Measurements from ENCODE around the gene LDB3. TPM values are rescaled to one million over a fixed set of nuclear protein-coding genes. Genes with fewer than 3 reads are reported as not detected.

LDB3 gene
- polyA plus RNA-seq, 2 of the 4 experiments (the other 2 are of a cell fraction), result 0.13 TPM

GRCh38 chr10:86652361-86653202, 15.7 kb upstream of the LDB3 start (continued):
- TF ChIP-seq, protein P1, sequence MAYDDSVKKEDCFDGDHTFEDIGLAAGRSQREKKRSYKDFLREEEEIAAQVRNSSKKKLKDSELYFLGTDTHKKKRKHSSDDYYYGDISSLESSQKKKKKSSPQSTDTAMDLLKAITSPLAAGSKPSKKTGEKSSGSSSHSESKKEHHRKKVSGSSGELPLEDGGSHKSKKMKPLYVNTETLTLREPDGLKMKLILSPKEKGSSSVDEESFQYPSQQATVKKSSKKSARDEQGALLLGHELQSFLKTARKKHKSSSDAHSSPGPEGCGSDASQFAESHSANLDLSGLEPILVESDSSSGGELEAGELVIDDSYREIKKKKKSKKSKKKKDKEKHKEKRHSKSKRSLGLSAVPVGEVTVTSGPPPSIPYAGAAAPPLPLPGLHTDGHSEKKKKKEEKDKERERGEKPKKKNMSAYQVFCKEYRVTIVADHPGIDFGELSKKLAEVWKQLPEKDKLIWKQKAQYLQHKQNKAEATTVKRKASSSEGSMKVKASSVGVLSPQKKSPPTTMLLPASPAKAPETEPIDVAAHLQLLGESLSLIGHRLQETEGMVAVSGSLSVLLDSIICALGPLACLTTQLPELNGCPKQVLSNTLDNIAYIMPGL (CRISPR knock-in tag; IDR thresholded peaks at IDR 0.05; ENCODE audit: borderline replicate concordance), result no peak
- TF ChIP-seq EHMT2 (IDR thresholded peaks at IDR 0.05; ENCODE audit: low read depth) (no peak), RCOR1 (IDR thresholded peaks at IDR 0.05; ENCODE audit: low read depth, low read length) (no peak), HOXA7 (CRISPR knock-in tag; IDR thresholded peaks at IDR 0.05) (no peak)

DNA sequence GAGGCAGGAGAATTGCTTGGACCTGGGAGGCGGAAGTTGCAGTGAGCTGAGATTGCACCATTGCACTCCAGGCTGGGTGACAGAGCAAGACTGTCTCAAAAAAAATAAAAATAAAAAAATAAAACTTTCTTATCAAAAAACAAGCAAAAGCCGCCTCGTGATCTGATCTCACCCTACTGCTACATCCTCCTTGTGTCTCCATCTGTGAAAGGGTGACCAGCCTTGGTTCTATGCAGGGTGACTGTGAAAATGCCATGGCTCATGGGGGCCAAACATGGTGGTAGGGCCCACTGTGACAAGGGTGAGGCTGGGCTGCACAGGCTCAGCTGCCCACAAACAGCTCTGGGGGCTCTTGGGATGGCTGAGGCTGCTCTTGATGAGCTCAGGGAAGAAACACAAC, 14.9 kb upstream of the LDB3 start:
- DNase-seq (ENCODE audit: low read depth in 1 of 2, low spot score in 1 of 2), result no peak
- POLR2A ChIA-PET, result no interaction called here
- Histone ChIP-seq H3K4me2 (no peak overlapping the region), H3K4me3 (no peak overlapping the region), H3K4me1 (peaks cover 16% of the 10 kb centered on the region), H3K27ac (no peak overlapping the region), H3K9me3 (no peaks in the 10 kb centered on the region)
- TF ChIP-seq NPAS2 (CRISPR knock-in tag; IDR thresholded peaks at IDR 0.05; ENCODE audit: borderline replicate concordance) (no peak), CBX8 (IDR thresholded peaks at IDR 0.05) (no peak), RCOR1 (IDR thresholded peaks at IDR 0.05; ENCODE audit: low read depth, low read length) (no peak), SREBF2 (IDR thresholded peaks at IDR 0.05) (no peak), MAZ (IDR thresholded peaks at IDR 0.05; ENCODE audit: borderline replicate concordance, low read depth, low read length) (no peak), FOXS1 (CRISPR knock-in tag; IDR thresholded peaks at IDR 0.05) (no peak), POLR2AphosphoS2 (conservative IDR thresholded peaks at IDR 0.05; ENCODE audit: low read length) (no peak), MAX (IDR thresholded peaks at IDR 0.05) (no peak), NFE2L2 (conservative IDR thresholded peaks at IDR 0.05; ENCODE audit: low read length) (no peak), EHF (CRISPR knock-in tag; IDR thresholded peaks at IDR 0.05) (no peak), ATOH8 (CRISPR knock-in tag; IDR thresholded peaks at IDR 0.05; ENCODE audit: low read depth) (no peak)
- TF ChIP-seq, protein P2, sequence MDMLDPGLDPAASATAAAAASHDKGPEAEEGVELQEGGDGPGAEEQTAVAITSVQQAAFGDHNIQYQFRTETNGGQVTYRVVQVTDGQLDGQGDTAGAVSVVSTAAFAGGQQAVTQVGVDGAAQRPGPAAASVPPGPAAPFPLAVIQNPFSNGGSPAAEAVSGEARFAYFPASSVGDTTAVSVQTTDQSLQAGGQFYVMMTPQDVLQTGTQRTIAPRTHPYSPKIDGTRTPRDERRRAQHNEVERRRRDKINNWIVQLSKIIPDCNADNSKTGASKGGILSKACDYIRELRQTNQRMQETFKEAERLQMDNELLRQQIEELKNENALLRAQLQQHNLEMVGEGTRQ (IDR thresholded peaks at IDR 0.05), result no peak
- TF ChIP-seq, protein P1 (CRISPR knock-in tag; IDR thresholded peaks at IDR 0.05; ENCODE audit: borderline replicate concordance), result no peak
- CTCF ChIA-PET, result interaction anchor here (1.1 kb wide), 1 partner anchor 34 kb away, joined by 3 read pairs; no protein-coding TSS in a partner anchor
- no peak for ATAC-seq
- no peak for FAIRE-seq
- 91% methylated on average over 3 of the region's 3 CpGs for WGBS (ENCODE audit: missing lambda C conversion rate)

DNA sequence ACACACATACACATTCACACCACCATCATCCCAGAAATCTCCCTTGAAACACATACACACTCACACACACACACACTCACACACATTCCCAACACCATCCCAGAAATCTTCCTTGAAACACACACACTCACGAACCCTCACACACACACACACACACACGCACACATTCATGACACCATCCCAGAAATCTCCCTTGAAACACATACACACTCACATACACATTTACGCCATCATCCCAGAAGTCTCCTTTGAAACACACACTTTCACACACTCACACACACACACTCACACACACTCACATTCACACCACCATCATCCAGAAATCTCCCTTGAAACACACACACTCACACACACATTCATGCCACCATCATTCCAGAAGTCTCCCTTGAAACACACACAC, 14.3 kb upstream of the LDB3 start:
- ChIA-PET CTCF (interaction anchor here (1.0 to 3.5 kb wide), 3 partner anchors 9 to 33 kb away, joined by 3 to 10 read pairs (median 3); no protein-coding TSS in a partner anchor), POLR2A (interaction anchor here (1.5 kb wide), 1 partner anchor 9 kb away, joined by 3 read pairs; no protein-coding TSS in a partner anchor)
- Histone ChIP-seq H3K9me3 (no peaks in the 10 kb centered on the region), H3K4me3 (no peak overlapping the region), H3K27ac (no peak overlapping the region), H3K4me2 (no peak overlapping the region), H3K4me1 (peaks cover 10% of the 10 kb centered on the region)
- 75% methylated on average over 3 of the region's 3 CpGs for WGBS (ENCODE audit: missing lambda C conversion rate)
- ATAC-seq (no peak), FAIRE-seq (no peak), DNase-seq (ENCODE audit: low read depth in 1 of 2, low spot score in 1 of 2) (no peak)
- TF ChIP-seq TP53 (CRISPR knock-in tag; IDR thresholded peaks at IDR 0.05) (no peak), MAFK (IDR thresholded peaks at IDR 0.05; ENCODE audit: partially characterized antibody) (no peak), EHF (CRISPR knock-in tag; IDR thresholded peaks at IDR 0.05) (no peak), POLR2AphosphoS2 (conservative IDR thresholded peaks at IDR 0.05; ENCODE audit: low read length) (no peak), CHD2 (IDR thresholded peaks at IDR 0.05; ENCODE audit: low read length, partially characterized antibody) (no peak), MYC (IDR thresholded peaks at IDR 0.05; ENCODE audit: borderline replicate concordance, low read length) (no peak), ZNF302 (CRISPR knock-in tag; IDR thresholded peaks at IDR 0.05) (no peak), HOXB13 (CRISPR knock-in tag; IDR thresholded peaks at IDR 0.05; ENCODE audit: low read depth) (no peak), JUNB (IDR thresholded peaks at IDR 0.05) (no peak), ZC3H11A (IDR thresholded peaks at IDR 0.05) (no peak), CBX8 (IDR thresholded peaks at IDR 0.05) (no peak), HOXA7 (CRISPR knock-in tag; IDR thresholded peaks at IDR 0.05) (no peak)
- TF ChIP-seq, protein P2 (IDR thresholded peaks at IDR 0.05), result no peak
- TF ChIP-seq, protein P1 (CRISPR knock-in tag; IDR thresholded peaks at IDR 0.05; ENCODE audit: borderline replicate concordance), result no peak

Data from A549 (cell line).